Neuronal stem cell (in vitro differentiated cells): ENCODE measurements around the gene PLCG1.

Experiments
- DNase-seq: peaks from one replicate; pipeline ENCODE4 v3.0.0-alpha.2; 2013; ENCODE audit warnings: low spot score
- H2AFZ ChIP-seq: one replicate; pipeline ENCODE4 v1.6.1; 2013; ENCODE audit warnings: mild to moderate bottlenecking, low read length, inconsistent platforms
- H2AK5ac ChIP-seq: 2 replicates; pipeline ENCODE4 v1.6.1; 2013; ENCODE audit warnings: low read depth, mild to moderate bottlenecking, inconsistent platforms, low read length, moderate library complexity, mixed read lengths
- H2BK120ac ChIP-seq: 2 replicates; pipeline ENCODE4 v1.6.1; 2013; ENCODE audit warnings: low read depth, mild to moderate bottlenecking, inconsistent platforms, low read length, moderate library complexity, mixed read lengths
- H2BK12ac ChIP-seq: one replicate; pipeline ENCODE4 v1.6.1; 2013; ENCODE audit warnings: low read length, inconsistent platforms
- H2BK15ac ChIP-seq: 2 replicates; pipeline ENCODE4 v1.6.1; 2013; ENCODE audit warnings: mild to moderate bottlenecking, low read length, inconsistent platforms, mixed read lengths
- H2BK5ac ChIP-seq: one replicate; pipeline ENCODE4 v1.6.1; 2013; ENCODE audit warnings: inconsistent platforms, mild to moderate bottlenecking, low read length, moderate library complexity
- H3K14ac ChIP-seq: one replicate; pipeline ENCODE4 v1.6.1; 2013; ENCODE audit warnings: low read length, inconsistent platforms
- H3K18ac ChIP-seq: 2 replicates; pipeline ENCODE4 v1.6.1; 2013; ENCODE audit warnings: low read length, inconsistent platforms
- H3K23ac ChIP-seq: 2 replicates; pipeline ENCODE4 v1.6.1; 2013; ENCODE audit warnings: low read depth, mild to moderate bottlenecking, mixed read lengths, low read length, inconsistent platforms; ENCODE audit not compliant: poor library complexity
- H3K27ac ChIP-seq: replicated peaks from 3 replicates; pipeline ENCODE4 v1.5.1; 2013; ENCODE audit warnings: low read length, inconsistent platforms
- H3K27me3 ChIP-seq, 3 experiments: 2 replicates each; pipeline ENCODE4 v1.6.1; 2013; ENCODE audit warnings: low read length in 3 of 3, mild to moderate bottlenecking in 2 of 3, inconsistent platforms in 1 of 3, low read depth in 1 of 3, mixed read lengths in 1 of 3, moderate library complexity in 1 of 3; ENCODE audit not compliant: control insufficient read depth in 3 of 3, insufficient read depth in 3 of 3
- H3K36me3 ChIP-seq, 2 donors: replicated peaks in 1 of 2; 2 replicates each; pipeline ENCODE4 v1.6.1; 2013; ENCODE audit warnings: low read length in 2 of 2; ENCODE audit not compliant: control insufficient read depth in 2 of 2, insufficient read depth in 2 of 2
- H3K4ac ChIP-seq: 2 replicates; pipeline ENCODE4 v1.6.1; 2013; ENCODE audit warnings: inconsistent platforms, mild to moderate bottlenecking, low read length, moderate library complexity
- H3K4me1 ChIP-seq, 2 donors: 1 replicate in 1 of 2; 2 replicates in 1 of 2; pipeline ENCODE4 v1.6.1; 2013; ENCODE audit warnings: low read length in 2 of 2, low read depth in 1 of 2; ENCODE audit not compliant: control insufficient read depth in 2 of 2, insufficient read depth in 1 of 2
- H3K4me2 ChIP-seq: one replicate; pipeline ENCODE4 v1.6.1; 2013; ENCODE audit warnings: mild to moderate bottlenecking, low read length, inconsistent platforms; ENCODE audit not compliant: insufficient read depth, poor library complexity, severe bottlenecking
- H3K4me3 ChIP-seq, 2 donors: 2 replicates each; pipeline ENCODE4 v1.5.1; 2013; ENCODE audit warnings: low read length in 2 of 2, mild to moderate bottlenecking in 2 of 2, inconsistent platforms in 1 of 2, moderate library complexity in 1 of 2
- H3K79me1 ChIP-seq: one replicate; pipeline ENCODE4 v1.6.1; 2013; ENCODE audit warnings: low read depth, mild to moderate bottlenecking, inconsistent platforms, low read length, moderate library complexity
- H3K9ac ChIP-seq: one replicate; pipeline ENCODE4 v1.6.1; 2013; ENCODE audit warnings: mild to moderate bottlenecking, low read depth, low read length, inconsistent platforms; ENCODE audit not compliant: poor library complexity
- H3K9me3 ChIP-seq, 2 donors: replicated peaks in 1 of 2; 2 replicates each; pipeline versions ENCODE3 to v1.6.1; 2013; ENCODE audit warnings: low read length in 2 of 2, mild to moderate bottlenecking in 2 of 2, inconsistent platforms in 1 of 2, low read depth in 1 of 2, mixed read lengths in 1 of 2, moderate library complexity in 1 of 2; ENCODE audit not compliant: control insufficient read depth in 2 of 2, insufficient read depth in 1 of 2
- H4K8ac ChIP-seq: one replicate; pipeline ENCODE4 v1.6.1; 2013; ENCODE audit warnings: low read depth, mild to moderate bottlenecking, inconsistent platforms, low read length, moderate library complexity
- H4K91ac ChIP-seq: one replicate; pipeline ENCODE4 v1.6.1; 2013; ENCODE audit warnings: low read length, low read depth, mild to moderate bottlenecking, inconsistent platforms; ENCODE audit not compliant: poor library complexity
- WGBS, 2 donors: extraction: QIAGEN DNeasy Blood & Tissue Kit; methylation state at CpG; one replicate each; pipeline ENCODE4 v1.1.7; 2013; ENCODE audit warnings: missing lambda C conversion rate in 2 of 2, mixed read lengths in 1 of 2; ENCODE audit not compliant: insufficient read length in 2 of 2, insufficient replicate concordance in 1 of 2; ENCODE audit errors: extremely low coverage in 2 of 2; 5-methylcytosine and 5-hydroxymethylcytosine counted together

The PLCG1 gene

GRCh38 chr20:41119614-41120561, 17.5 kb upstream of the PLCG1 start:
- no peak overlapping the region for H3K4me3 ChIP-seq
- H3K27me3 ChIP-seq = no peaks in the 10 kb centered on the region
- no peak overlapping the region for H4K91ac ChIP-seq
- peaks cover 56 to 96% of the 10 kb centered on the region in 2 donors for H3K36me3 ChIP-seq
- H2AK5ac ChIP-seq = no peak overlapping the region
- no peak overlapping the region for H2AFZ ChIP-seq
- H2BK15ac ChIP-seq = no peak overlapping the region
- H3K4me2 ChIP-seq = no peak overlapping the region
- no peak overlapping the region for H3K18ac ChIP-seq
- H3K79me1 ChIP-seq = no peaks in the 10 kb centered on the region
- no peak overlapping the region for H3K23ac ChIP-seq
- no peaks in the 10 kb centered on the region for H3K9me3 ChIP-seq
- no peak overlapping the region for H2BK12ac ChIP-seq
- H3K4ac ChIP-seq = no peak overlapping the region
- H3K27ac ChIP-seq = no peak overlapping the region
- no CpG with 5 or more reads among the region's 7 CpGs for WGBS, 2 donors
- no peak overlapping the region for H2BK5ac ChIP-seq
- DNase-seq = no peak
- H3K9ac ChIP-seq = no peak overlapping the region
- H2BK120ac ChIP-seq = no peak overlapping the region
- H3K4me1 ChIP-seq = no peaks in the 10 kb centered on the region
- no peak overlapping the region for H3K14ac ChIP-seq
- H4K8ac ChIP-seq = no peak overlapping the region

GRCh38 chr20:41121399-41121798, 15.9 kb upstream of the PLCG1 start:
- Histone ChIP-seq H3K9me3 (no peaks in the 10 kb centered on the region), H2AFZ (no peak overlapping the region), H2AK5ac (no peak overlapping the region), H4K91ac (no peak overlapping the region), H3K4ac (no peak overlapping the region), H3K4me1 (no peaks in the 10 kb centered on the region), H3K14ac (no peak overlapping the region), H4K8ac (no peak overlapping the region), H3K27ac (no peak overlapping the region), H2BK12ac (no peak overlapping the region), H2BK120ac (no peak overlapping the region), H3K9ac (no peak overlapping the region), H3K23ac (no peak overlapping the region), H2BK5ac (no peak overlapping the region), H3K36me3 (peaks cover 50 to 96% of the 10 kb centered on the region in 2 donors), H3K4me2 (no peak overlapping the region), H2BK15ac (no peak overlapping the region), H3K18ac (no peak overlapping the region), H3K79me1 (no peaks in the 10 kb centered on the region), H3K4me3 (no peak overlapping the region), H3K27me3 (no peaks in the 10 kb centered on the region)
- no peak for DNase-seq
- WGBS, 2 donors = no CpG with 5 or more reads among the region's 3 CpGs

GRCh38 chr20:41123631-41124030, 13.7 kb upstream of the PLCG1 start:
- H3K9ac ChIP-seq = no peak overlapping the region
- no peak overlapping the region for H3K27ac ChIP-seq
- peaks cover 40 to 90% of the 10 kb centered on the region in 2 donors for H3K36me3 ChIP-seq
- no CpG with 5 or more reads among the region's 6 CpGs for WGBS, 2 donors
- H3K4me3 ChIP-seq = no peak overlapping the region
- no peaks in the 10 kb centered on the region for H3K27me3 ChIP-seq
- H2BK12ac ChIP-seq = no peak overlapping the region
- no peaks in the 10 kb centered on the region for H3K9me3 ChIP-seq
- H2BK15ac ChIP-seq = no peak overlapping the region
- H3K4me2 ChIP-seq = no peak overlapping the region
- no peaks in the 10 kb centered on the region for H3K4me1 ChIP-seq
- H2AK5ac ChIP-seq = no peak overlapping the region
- no peaks in the 10 kb centered on the region for H3K79me1 ChIP-seq
- H2AFZ ChIP-seq = no peak overlapping the region
- DNase-seq = no peak
- no peak overlapping the region for H3K4ac ChIP-seq
- H4K91ac ChIP-seq = no peak overlapping the region
- no peak overlapping the region for H3K23ac ChIP-seq
- no peak overlapping the region for H3K18ac ChIP-seq
- H2BK5ac ChIP-seq = no peak overlapping the region
- H3K14ac ChIP-seq = no peak overlapping the region
- no peak overlapping the region for H2BK120ac ChIP-seq
- no peak overlapping the region for H4K8ac ChIP-seq

GRCh38 chr20:41124451-41125094, 12.8 kb upstream of the PLCG1 start:
- H2BK15ac ChIP-seq = no peak overlapping the region
- H3K4ac ChIP-seq = no peak overlapping the region
- H3K27me3 ChIP-seq = no peaks in the 10 kb centered on the region
- no peak overlapping the region for H3K4me3 ChIP-seq
- H3K36me3 ChIP-seq = peaks cover 38 to 81% of the 10 kb centered on the region in 2 donors
- no peak overlapping the region for H4K91ac ChIP-seq
- DNase-seq = no peak
- no peak overlapping the region for H4K8ac ChIP-seq
- no peaks in the 10 kb centered on the region for H3K9me3 ChIP-seq
- H3K27ac ChIP-seq = no peak overlapping the region
- WGBS, 2 donors = no CpG with 5 or more reads among the region's 3 CpGs
- H3K79me1 ChIP-seq = no peaks in the 10 kb centered on the region
- no peak overlapping the region for H3K14ac ChIP-seq
- no peaks in the 10 kb centered on the region for H3K4me1 ChIP-seq
- no peak overlapping the region for H3K23ac ChIP-seq
- no peak overlapping the region for H2AK5ac ChIP-seq
- H3K4me2 ChIP-seq = no peak overlapping the region
- H2BK5ac ChIP-seq = no peak overlapping the region
- peak overlapping the region; percentile 53 for H3K9ac ChIP-seq
- H2AFZ ChIP-seq = no peak overlapping the region
- H2BK12ac ChIP-seq = no peak overlapping the region
- no peak overlapping the region for H2BK120ac ChIP-seq
- H3K18ac ChIP-seq = no peak overlapping the region
